ENCODE measurements around the gene UNG. TPM values are rescaled to one million over a fixed set of nuclear protein-coding genes. Genes with fewer than 3 reads are reported as not detected.
A peak's percentile ranks its signal among the peaks of the same experiment; 100 is the strongest.

UNG gene
- total RNA-seq, 8 experiments from 2014 or later = 16.1 to 68.6 (median 30.8) TPM

DNA sequence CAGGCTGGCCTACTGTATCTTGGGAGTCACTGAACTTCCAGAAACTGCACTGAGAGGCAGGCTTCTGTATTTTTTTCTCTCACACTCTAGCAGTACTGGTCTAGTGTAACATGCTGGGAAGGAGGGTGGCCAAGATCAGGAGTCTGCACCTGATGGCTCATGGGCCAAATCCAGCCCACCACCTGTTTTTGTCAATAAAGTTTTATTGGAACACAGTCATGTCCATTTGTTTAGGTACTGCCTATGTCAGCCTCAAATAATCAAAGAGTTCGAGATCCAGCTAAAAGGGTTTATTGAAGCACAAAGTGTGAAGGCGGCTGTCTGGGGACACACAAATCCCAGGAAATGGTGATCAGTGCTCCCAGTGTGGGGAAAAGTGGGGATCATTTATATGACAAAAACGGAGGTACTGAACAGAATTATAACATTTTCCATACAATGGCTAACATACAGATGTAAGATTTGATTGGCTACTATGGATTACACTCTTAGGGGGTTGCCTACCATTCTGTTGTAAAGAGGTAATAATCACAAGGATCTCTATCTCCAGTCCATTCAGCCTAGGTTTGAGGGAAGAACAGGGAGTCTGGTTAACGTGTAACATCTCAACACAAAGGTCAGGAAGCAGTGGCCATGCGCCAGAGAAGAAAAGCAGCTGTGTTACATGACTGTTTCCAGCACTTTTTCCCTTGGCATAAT, 32.1 kb upstream of the UNG start:
- Histone ChIP-seq H3K4me1 (replicated peaks in 1 of 2) (no peaks in the 10 kb centered on the region), H3K4me3 (no peak overlapping the region), H3K27ac (no peak overlapping the region)
- WGBS, 10 experiments = 43 to 100% (median 71%) methylated on average over 2 to 5 of the region's 5 CpGs
- in situ Hi-C loops (cut with MboI; ENCODE audit: low pct_unique_long_range_greater_than_20kb in 2 of 9, low sequenced_read_pairs in 9 of 9, unreplicated experiment in 9 of 9) = no loop called here
- ATAC-seq (replicated peaks in 6 of 8) = no peak

DNA sequence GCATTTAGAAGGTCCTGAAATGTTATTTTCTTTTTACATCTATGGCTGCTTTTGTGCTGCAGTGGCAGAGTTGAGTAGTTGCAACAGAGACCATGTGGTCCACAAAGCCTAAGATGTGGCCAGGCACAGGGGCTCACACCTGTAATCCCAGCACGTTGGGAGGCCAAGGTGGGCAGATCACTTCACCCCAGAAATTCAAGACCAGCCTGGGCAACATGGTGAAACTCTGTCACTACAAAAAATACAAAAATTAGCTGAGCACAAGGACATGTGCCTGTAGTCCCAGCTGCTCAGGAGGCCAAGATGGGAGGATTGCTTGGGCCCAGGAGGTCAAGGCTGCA, 31.6 kb upstream of the UNG start:
- WGBS, 10 experiments = 0 to 100% (median 50%) methylated on average over 1 of the region's 1 CpG; no CpG with 5 or more reads in 6 of the 10 experiments
- in situ Hi-C loops (cut with MboI; ENCODE audit: low pct_unique_long_range_greater_than_20kb in 2 of 9, low sequenced_read_pairs in 9 of 9, unreplicated experiment in 9 of 9) = no loop called here
- no peak for ATAC-seq (replicated peaks in 6 of 8)
- Histone ChIP-seq H3K27ac (no peak overlapping the region), H3K4me3 (no peak overlapping the region), H3K4me1 (replicated peaks in 1 of 2) (no peaks in the 10 kb centered on the region)

DNA sequence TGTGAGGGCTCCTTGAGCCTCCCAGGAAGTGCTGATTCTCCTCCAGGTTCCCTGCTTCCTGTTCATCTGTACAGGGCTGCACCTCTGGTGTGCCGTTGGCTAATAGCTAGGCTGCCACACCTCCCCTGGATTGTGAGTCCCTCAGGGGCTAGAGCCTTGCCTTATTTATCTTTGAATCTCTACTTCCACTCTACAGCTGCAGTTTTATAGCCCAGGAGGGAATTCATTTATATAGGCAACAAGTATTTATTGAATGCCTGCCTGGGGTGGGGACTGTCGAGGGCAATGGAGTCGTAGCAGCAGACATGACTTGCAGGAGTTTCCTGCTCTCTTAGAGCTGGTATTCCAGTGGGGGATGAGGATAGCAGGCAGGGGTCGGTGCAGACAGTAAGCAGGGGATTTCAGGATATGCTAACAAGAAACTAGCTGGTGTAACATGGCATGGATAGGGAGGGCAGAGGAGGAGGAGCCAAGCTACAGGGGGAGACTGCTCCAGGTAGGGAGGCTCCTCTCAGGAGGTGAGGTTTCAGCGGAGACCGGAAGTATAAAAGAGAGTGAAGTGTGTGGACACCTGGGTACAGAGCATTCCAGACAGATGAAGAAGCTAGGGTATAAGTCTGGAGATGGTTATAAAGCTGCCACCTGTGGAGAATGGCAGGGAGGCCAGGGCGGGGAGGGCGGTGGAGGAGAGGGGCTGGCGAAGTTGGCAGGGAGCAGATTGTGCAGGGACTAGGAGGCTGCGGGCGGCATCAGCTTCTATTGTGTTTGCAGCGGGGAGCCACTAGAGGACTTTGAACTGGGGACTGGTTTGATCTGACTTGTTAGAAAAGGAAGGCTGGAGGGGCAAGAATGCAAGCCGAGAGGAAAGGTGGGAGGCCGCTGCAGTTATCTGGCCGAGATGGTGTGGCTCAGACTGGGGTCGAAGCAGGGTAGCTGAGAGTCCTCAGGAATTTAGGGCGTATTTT, 27.8 kb upstream of the UNG start:
- peak in 2 of 8 experiments; percentile 65 to 75 for ATAC-seq (replicated peaks in 6 of 8)
- H3K4me1 ChIP-seq (replicated peaks in 1 of 2) = no peaks in the 10 kb centered on the region
- in situ Hi-C loops (cut with MboI; ENCODE audit: low pct_unique_long_range_greater_than_20kb in 2 of 9, low sequenced_read_pairs in 9 of 9, unreplicated experiment in 9 of 9) = no loop called here
- no peak overlapping the region for H3K27ac ChIP-seq
- WGBS, 10 experiments = 20 to 89% (median 63%) methylated on average over 1 to 13 of the region's 17 CpGs
- no peak overlapping the region for H3K4me3 ChIP-seq

DNA sequence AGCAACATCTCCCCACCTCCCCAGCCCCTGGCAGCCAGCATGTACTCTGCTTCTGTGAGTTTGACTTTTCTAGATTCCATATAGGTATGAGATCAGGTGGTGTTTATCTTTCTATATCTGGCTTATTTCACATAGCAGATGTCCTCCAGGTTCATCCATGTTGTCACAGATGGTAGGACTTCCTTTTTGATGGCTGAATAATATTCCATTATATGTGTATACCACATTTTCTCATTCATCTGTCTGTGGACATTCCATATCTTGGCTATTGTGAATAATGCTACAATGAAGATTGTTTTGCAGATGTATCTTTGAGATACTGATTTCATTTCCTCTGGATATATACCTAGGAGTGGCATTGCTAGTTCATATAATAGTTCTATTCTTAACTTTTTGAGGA, 22.5 kb upstream of the UNG start:
- in situ Hi-C loops (cut with MboI; ENCODE audit: low pct_unique_long_range_greater_than_20kb in 2 of 9, low sequenced_read_pairs in 9 of 9, unreplicated experiment in 9 of 9) = loop anchor here in 2 of 9 experiments (25.0 kb wide), 3 partner anchors 213 to 438 kb away; partner anchors contain the start of genes SELPLG (in 1 of the 2) and SSH1 (in 1 of the 2)
- no peak overlapping the region for H3K27ac ChIP-seq
- H3K4me3 ChIP-seq = no peak overlapping the region
- no peak for ATAC-seq (replicated peaks in 6 of 8)
- no peaks in the 10 kb centered on the region for H3K4me1 ChIP-seq (replicated peaks in 1 of 2)

DNA sequence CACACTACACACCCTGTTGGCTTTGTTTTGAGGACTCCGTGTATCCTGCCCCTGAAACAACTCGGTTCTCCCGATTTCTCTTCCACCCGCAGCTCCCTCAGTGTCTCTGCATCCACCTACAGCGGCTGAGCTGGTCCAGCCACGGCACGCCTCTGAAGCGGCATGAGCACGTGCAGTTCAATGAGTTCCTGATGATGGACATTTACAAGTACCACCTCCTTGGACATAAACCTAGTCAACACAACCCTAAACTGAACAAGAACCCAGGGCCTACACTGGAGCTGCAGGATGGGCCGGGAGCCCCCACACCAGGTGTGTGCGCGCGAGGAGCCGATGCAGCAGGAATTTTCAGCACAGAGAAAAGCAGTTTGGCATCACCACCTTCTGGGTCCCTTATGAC, 14.6 kb upstream of the UNG start:
- Histone ChIP-seq H3K4me1 (replicated peaks in 1 of 2) (no peaks in the 10 kb centered on the region), H3K4me3 (no peak overlapping the region), H3K27ac (no peak overlapping the region)
- no peak for ATAC-seq (replicated peaks in 6 of 8)
- WGBS, 10 experiments = 73 to 100% (median 92%) methylated on average over 1 to 6 of the region's 14 CpGs; no CpG with 5 or more reads in 5 of the 10 experiments
- in situ Hi-C loops (cut with MboI; ENCODE audit: low pct_unique_long_range_greater_than_20kb in 2 of 9, low sequenced_read_pairs in 9 of 9, unreplicated experiment in 9 of 9) = loop anchor here in 2 of 9 experiments (25.0 kb wide), 3 partner anchors 220 to 445 kb away; partner anchors contain the start of genes SELPLG (in 1 of the 2) and SSH1 (in 1 of the 2)

DNA sequence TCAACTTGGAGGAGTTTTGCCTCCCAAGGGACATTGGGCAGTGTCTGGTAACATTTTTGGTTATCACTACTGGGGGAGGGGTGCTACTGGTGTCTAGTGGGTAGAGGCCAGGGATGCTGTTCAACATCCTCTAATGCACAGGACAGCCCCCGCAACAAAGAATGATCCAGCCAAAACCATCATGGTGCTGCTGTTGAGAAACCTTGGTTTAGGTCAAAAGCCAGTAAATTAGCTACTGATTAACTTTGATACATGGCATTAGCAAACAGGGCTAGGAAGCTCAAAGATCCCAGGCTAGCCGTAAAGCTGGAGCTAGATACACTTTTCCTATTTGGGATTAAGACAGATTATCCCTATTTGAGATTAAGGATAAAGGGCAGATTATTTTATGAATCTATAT, 13.0 kb upstream of the UNG start:
- in situ Hi-C loops (cut with MboI; ENCODE audit: low pct_unique_long_range_greater_than_20kb in 2 of 9, low sequenced_read_pairs in 9 of 9, unreplicated experiment in 9 of 9) = loop anchor here in 2 of 9 experiments (25.0 kb wide), 3 partner anchors 222 to 447 kb away; partner anchors contain the start of genes SELPLG (in 1 of the 2) and SSH1 (in 1 of the 2)
- no peak for ATAC-seq (replicated peaks in 6 of 8)
- 67 to 100% (median 92%) methylated on average over 1 to 2 of the region's 2 CpGs; no CpG with 5 or more reads in 3 of the 10 experiments for WGBS, 10 experiments
- no peak overlapping the region for H3K4me3 ChIP-seq
- H3K4me1 ChIP-seq (replicated peaks in 1 of 2) = no peaks in the 10 kb centered on the region
- no peak overlapping the region for H3K27ac ChIP-seq

DNA sequence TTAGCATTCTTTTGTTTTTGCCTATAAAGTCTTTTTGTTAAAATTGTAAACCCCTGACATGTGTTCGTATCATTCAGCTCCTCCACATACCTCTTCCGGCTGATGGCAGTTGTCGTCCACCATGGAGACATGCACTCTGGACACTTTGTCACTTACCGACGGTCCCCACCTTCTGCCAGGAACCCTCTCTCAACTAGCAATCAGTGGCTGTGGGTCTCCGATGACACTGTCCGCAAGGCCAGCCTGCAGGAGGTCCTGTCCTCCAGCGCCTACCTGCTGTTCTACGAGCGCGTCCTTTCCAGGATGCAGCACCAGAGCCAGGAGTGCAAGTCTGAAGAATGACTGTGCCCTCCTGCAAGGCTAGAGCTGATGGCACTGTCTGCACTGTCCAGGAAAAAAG, 11.8 kb upstream of the UNG start:
- Histone ChIP-seq H3K27ac (no peak overlapping the region), H3K4me1 (replicated peaks in 1 of 2) (no peaks in the 10 kb centered on the region), H3K4me3 (no peak overlapping the region)
- no peak for ATAC-seq (replicated peaks in 6 of 8)
- WGBS, 10 experiments = 60 to 100% (median 93%) methylated on average over 1 to 6 of the region's 11 CpGs; no CpG with 5 or more reads in 3 of the 10 experiments
- in situ Hi-C loops (cut with MboI; ENCODE audit: low pct_unique_long_range_greater_than_20kb in 2 of 9, low sequenced_read_pairs in 9 of 9, unreplicated experiment in 9 of 9) = loop anchor here in 2 of 9 experiments (25.0 kb wide), 3 partner anchors 223 to 448 kb away; partner anchors contain the start of genes SELPLG (in 1 of the 2) and SSH1 (in 1 of the 2)

DNA sequence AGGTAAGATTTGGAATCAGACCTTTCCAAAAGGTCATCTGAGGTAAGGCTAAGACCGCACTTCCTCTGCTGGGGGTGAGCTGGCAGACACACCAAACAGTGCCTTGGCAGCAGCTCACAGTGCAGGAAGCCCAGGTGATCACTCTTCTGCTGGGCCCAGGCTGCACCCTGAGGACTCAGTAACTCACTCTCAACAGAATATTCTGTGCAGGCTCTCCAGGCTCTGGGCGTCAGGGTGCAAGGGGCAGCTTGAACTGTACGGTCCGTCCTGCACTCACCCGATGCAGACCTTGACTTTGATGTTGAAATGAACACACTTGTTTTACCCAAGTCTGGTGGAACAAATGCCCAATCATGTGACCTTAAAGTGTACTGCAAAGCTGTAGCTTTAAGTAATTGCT, 10.1 kb upstream of the UNG start:
- WGBS, 10 experiments = 60 to 100% (median 86%) methylated on average over 1 to 5 of the region's 5 CpGs; no CpG with 5 or more reads in 4 of the 10 experiments
- no peak for ATAC-seq (replicated peaks in 6 of 8)
- Histone ChIP-seq H3K27ac (no peak overlapping the region), H3K4me1 (replicated peaks in 1 of 2) (peaks cover 10% of the 10 kb centered on the region in 2 donors), H3K4me3 (no peak overlapping the region)
- in situ Hi-C loops (cut with MboI; ENCODE audit: low pct_unique_long_range_greater_than_20kb in 2 of 9, low sequenced_read_pairs in 9 of 9, unreplicated experiment in 9 of 9) = loop anchor here in 2 of 9 experiments (25.0 kb wide), 3 partner anchors 225 to 450 kb away; partner anchors contain the start of genes SELPLG (in 1 of the 2) and SSH1 (in 1 of the 2)

DNA sequence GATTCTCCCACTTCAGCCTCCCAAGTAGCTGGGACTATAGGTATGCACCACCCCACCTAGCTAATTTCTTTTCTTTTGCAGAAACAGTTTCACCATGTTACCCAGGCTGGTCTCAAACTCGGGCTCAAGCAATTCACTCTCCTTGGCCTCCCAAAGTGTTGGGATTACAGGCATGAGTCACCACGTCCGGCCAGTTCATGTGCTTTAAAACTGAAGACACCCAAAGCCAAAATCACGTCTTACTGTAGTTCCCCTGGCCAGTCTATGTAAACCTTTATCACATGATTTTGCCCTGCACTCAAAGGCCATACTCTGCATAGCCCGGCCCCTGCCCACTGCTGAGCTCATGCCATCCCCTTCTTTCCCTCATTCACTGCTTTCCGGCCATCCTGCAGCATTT, 8.6 kb upstream of the UNG start:
- no peak overlapping the region for H3K27ac ChIP-seq
- in situ Hi-C loops (cut with MboI; ENCODE audit: low pct_unique_long_range_greater_than_20kb in 2 of 9, low sequenced_read_pairs in 9 of 9, unreplicated experiment in 9 of 9) = loop anchor here in 2 of 9 experiments (25.0 kb wide), 3 partner anchors 227 to 452 kb away; partner anchors contain the start of genes SELPLG (in 1 of the 2) and SSH1 (in 1 of the 2)
- peaks cover 15% of the 10 kb centered on the region in 2 donors for H3K4me1 ChIP-seq (replicated peaks in 1 of 2)
- WGBS, 10 experiments = 37 to 100% (median 60%) methylated on average over 1 to 6 of the region's 6 CpGs; no CpG with 5 or more reads in 4 of the 10 experiments
- no peak for ATAC-seq (replicated peaks in 6 of 8)
- no peak overlapping the region for H3K4me3 ChIP-seq

DNA sequence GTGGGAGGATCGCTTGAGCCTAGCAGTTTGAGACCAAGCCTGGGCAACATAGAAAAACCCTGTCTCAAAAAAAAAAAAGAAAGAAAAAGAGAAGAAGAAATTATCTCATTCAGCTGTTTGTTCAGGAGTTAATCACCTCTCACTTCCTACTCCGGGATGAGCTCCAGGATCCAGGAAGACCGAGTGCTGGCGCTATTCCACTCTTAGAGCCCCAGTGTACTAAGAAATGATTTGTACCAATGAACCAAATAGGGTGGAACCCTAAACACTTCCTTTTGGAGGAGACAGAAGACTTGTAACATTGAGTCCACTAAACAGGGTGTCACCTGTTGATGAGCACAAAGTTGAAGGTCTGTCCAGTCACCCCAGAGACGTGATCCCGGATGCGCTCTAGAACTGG, 7.7 kb upstream of the UNG start:
- Histone ChIP-seq H3K4me3 (no peak overlapping the region), H3K27ac (no peak overlapping the region), H3K4me1 (replicated peaks in 1 of 2) (peaks cover 15% of the 10 kb centered on the region in 2 donors)
- in situ Hi-C loops (cut with MboI; ENCODE audit: low pct_unique_long_range_greater_than_20kb in 2 of 9, low sequenced_read_pairs in 9 of 9, unreplicated experiment in 9 of 9) = loop anchor here in 2 of 9 experiments (25.0 kb wide), 3 partner anchors 227 to 452 kb away; partner anchors contain the start of genes SELPLG (in 1 of the 2) and SSH1 (in 1 of the 2)
- no peak for ATAC-seq (replicated peaks in 6 of 8)
- WGBS, 10 experiments = 60 to 100% (median 92%) methylated on average over 1 to 6 of the region's 7 CpGs; no CpG with 5 or more reads in 4 of the 10 experiments

DNA sequence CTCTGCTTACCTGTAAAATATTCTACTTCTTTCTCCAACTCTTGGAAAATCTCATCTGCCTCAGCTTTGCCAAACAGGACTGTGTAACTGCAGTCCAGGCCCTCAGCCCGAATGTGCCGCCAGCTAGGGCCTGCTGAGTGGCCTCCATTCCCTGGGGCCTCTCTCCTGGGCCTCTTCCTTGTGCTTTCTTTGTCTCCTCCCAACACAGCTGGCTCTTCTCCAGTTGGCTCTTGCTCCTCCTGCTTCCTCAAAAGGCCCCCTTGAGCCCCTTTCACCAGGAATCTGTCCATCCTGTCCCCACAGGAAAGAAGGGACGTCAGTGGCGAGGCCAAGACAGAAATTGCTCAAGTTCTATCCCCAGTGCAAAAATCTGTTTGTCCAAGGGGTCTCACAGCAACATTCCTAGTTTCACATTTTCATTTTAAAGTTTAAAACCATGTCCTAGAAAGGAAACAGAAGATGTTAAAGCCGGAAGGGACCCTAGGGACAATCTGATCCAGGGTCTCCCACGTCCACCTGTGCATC, 4.8 kb upstream of the UNG start:
- Histone ChIP-seq H3K4me3 (peak overlapping the region; percentile 44 to 61 (median 53)), H3K4me1 (replicated peaks in 1 of 2) (peaks cover 15% of the 10 kb centered on the region in 2 donors), H3K27ac (peak overlapping the region; percentile 75 to 84)
- in situ Hi-C loops (cut with MboI; ENCODE audit: low pct_unique_long_range_greater_than_20kb in 2 of 9, low sequenced_read_pairs in 9 of 9, unreplicated experiment in 9 of 9) = loop anchor here in 2 of 9 experiments (25.0 kb wide), 3 partner anchors 230 to 455 kb away; partner anchors contain the start of genes SELPLG (in 1 of the 2) and SSH1 (in 1 of the 2)
- no peak for ATAC-seq (replicated peaks in 6 of 8)
- 29 to 94% (median 57%) methylated on average over 1 to 6 of the region's 6 CpGs; no CpG with 5 or more reads in 3 of the 10 experiments for WGBS, 10 experiments

Measured in motor neuron (in vitro differentiated cells).